ENCODE data around the gene REG4.

- no peak for TF ChIP-seq POLR2A (IDR thresholded peaks at IDR 0.05; ENCODE audit: borderline replicate concordance, extremely low read depth, insufficient read depth, insufficient read length)
- TF ChIP-seq CTCF (IDR thresholded peaks at IDR 0.05 in 2 of 3, conservative IDR thresholded peaks at IDR 0.05 in 1 of 3; ENCODE audit: borderline replicate concordance in 1 of 3, insufficient read depth in 1 of 3, low read depth in 2 of 3, low read length in 2 of 3) = no peak
- TF ChIP-seq RAD21 (IDR thresholded peaks at IDR 0.05; ENCODE audit: low read depth) = no peak
- TF ChIP-seq CEBPB (IDR thresholded peaks at IDR 0.05; ENCODE audit: low read depth) = no peak
- no peak for TF ChIP-seq MAX (IDR thresholded peaks at IDR 0.05)
- TF ChIP-seq TCF7L2 (IDR thresholded peaks at IDR 0.05; ENCODE audit: borderline replicate concordance, extremely low read depth, insufficient read depth, insufficient read length) = no peak
- no peak for TF ChIP-seq POLR2AphosphoS5 (IDR thresholded peaks at IDR 0.05; ENCODE audit: low read depth, low read length)
- TF ChIP-seq ZNF274 (IDR thresholded peaks at IDR 0.05; ENCODE audit: low read depth, low read length) = no peak
- no peak for TF ChIP-seq EGR1 (IDR thresholded peaks at IDR 0.05; ENCODE audit: low read depth)
- TF ChIP-seq REST (IDR thresholded peaks at IDR 0.05; ENCODE audit: low read depth) = no peak
These were observed 20.6 kb downstream of the REG4 start for GRCh38 chr1:119790451-119791198.

Measured in HCT116 (cell line).